SIG-M5 treated with dmso at 0.1 percent for 504 hours (cell line): ENCODE measurements around the gene LIMCH1.

ENCODE experiments used
- DNase-seq: peaks from one replicate; lab custom pipeline; 2025; ENCODE audit not compliant: unreplicated experiment; lab: John Stamatoyannopoulos, UW

The LIMCH1 gene

GRCh38 chr4:41567186-41567585, 29.2 kb downstream of the LIMCH1 start:
- no peak for DNase-seq

- DNase-seq = no peak
Observed at GRCh38 chr4:41568363-41568762, 30.4 kb downstream of the LIMCH1 start.

- DNase-seq = no peak
Observed at GRCh38 chr4:41569961-41570360, 32.0 kb downstream of the LIMCH1 start.

GRCh38 chr4:41571422-41571821, 33.5 kb downstream of the LIMCH1 start:
- no peak for DNase-seq

- DNase-seq = no peak
Observed at GRCh38 chr4:41572516-41572915, 34.6 kb downstream of the LIMCH1 start.

- DNase-seq = no peak
Observed at GRCh38 chr4:41572956-41573355, 35.0 kb downstream of the LIMCH1 start.

- no peak for DNase-seq
Observed at GRCh38 chr4:41573502-41574001, 35.6 kb downstream of the LIMCH1 start.

GRCh38 chr4:41575207-41575606, 37.2 kb downstream of the LIMCH1 start:
- DNase-seq = no peak

GRCh38 chr4:41575665-41576064, 37.7 kb downstream of the LIMCH1 start:
- DNase-seq = no peak

DNA sequence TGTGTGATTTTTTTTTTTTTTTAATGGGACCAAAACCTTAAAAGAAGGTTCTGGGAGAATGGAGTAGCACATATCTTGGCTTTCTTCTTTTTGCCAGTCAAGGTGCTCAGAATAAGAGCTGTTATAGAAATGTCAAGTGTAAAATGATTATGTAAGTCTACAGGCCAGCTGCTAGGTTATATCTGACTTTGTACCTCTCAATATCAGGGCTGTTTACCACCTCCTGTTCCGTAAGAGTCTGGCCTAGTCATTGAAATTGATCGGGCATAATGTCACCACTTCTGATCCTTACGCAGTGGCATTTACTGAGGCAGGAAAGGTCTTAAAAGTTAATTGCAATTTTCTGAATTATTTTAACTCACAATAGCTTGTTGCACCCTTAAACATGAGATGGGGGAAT, 41.1 kb downstream of the LIMCH1 start:
- no peak for DNase-seq

- DNase-seq = no peak
Observed at GRCh38 chr4:41579526-41579925, 41.6 kb downstream of the LIMCH1 start.

DNA sequence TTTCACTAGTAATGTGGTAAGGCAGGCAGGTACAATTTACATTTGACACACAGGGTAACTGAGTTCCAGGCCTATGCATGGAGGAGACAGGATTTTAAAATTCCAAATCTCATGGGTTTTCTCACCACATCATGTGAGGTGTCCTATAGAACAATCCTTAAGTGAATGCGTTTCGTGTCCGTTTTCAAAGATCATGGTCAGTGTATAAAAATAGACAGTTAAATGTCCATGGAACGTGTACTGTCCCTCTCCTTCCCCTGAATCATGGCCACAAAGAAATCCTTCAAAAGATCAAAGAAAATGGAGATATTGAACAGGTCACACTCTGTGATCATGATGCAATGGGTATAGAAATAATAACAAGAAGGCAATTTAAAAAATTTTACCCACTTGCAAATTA, 42.0 kb downstream of the LIMCH1 start:
- no peak for DNase-seq

DNA sequence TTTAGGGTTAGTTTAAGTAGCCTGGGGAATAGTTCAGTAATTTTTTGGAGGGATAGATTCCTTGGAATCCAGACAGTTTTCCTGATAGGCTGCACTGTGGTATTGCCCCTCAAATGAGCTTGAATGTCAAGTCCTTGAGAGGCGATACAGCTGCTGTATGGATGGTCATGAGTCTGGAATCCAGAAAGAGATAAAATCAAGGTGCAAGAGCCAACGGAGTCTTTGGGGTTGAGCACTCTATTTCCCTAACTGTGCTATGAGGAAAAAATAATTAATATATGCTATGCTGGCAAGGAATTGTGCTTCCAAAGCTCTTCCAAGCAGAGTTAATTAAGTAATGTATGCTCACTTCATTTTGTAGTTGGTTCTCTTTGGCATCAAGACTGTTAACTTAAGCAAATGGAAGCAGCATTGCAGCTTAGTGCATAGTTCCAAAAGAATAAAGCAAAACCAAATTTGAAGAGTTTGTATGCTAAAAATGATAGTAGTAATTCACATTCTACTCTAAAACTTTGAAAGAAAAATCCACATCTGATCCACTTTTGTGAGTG, 48.8 kb downstream of the LIMCH1 start:
- DNase-seq = no peak

- no peak for DNase-seq
Observed at GRCh38 chr4:41587286-41587685, 49.3 kb downstream of the LIMCH1 start.

GRCh38 chr4:41590591-41590990, 52.6 kb downstream of the LIMCH1 start:
- no peak for DNase-seq

DNA sequence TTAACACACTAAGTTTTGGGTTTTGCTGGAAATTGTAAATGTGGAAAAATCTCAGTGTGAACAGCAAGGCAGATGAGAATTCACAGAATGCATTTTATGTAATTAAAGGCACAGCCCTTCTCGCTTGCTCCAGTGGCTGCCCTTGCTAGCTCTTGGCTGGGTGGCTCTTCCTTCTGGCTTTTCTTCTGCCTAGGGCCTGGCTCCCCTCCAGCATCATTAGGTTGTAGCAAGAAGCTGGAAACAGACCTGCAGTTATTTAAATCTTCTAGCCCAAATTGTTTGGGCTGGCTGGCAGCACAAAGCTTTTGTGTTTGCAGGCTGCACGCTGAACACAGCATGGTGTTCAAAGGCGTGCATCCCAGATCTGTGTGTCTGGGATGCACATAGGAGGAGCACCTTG, 56.5 kb downstream of the LIMCH1 start:
- no peak for DNase-seq

GRCh38 chr4:41597494-41597893, 59.5 kb downstream of the LIMCH1 start:
- no peak for DNase-seq

- DNase-seq = no peak
Observed at GRCh38 chr4:41598580-41598979, 60.6 kb downstream of the LIMCH1 start.

DNA sequence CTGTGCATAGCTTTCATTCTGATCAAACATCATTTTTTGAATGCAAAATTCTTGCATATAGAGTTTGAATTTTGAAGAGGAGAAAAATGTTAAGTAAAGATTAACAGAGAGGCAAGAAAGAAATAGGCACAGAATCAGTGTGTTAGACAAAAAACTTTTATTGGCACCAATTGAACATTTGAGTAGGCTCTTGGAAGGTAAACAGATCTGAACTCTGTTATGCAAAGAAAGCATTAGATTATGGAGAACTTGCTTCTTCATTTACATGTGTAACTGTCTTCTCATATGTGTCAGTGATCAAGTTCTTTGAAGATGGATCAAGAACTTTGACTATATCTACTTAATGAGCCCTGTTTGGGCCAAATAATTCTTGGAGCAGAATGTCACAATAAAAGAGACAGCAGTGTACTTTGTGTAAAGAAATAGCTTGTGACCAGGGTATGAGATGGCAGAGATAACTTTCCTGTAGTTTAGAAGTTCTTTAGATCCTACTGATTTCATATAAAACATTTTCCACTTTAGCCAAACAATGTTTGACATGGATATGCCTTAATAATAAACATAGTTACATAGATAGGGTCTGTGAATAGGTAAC, 61.3 kb downstream of the LIMCH1 start:
- DNase-seq = no peak

- no peak for DNase-seq
Observed at GRCh38 chr4:41600243-41600912, 62.4 kb downstream of the LIMCH1 start.

GRCh38 chr4:41601025-41601424, 63.1 kb downstream of the LIMCH1 start:
- DNase-seq = no peak

DNA sequence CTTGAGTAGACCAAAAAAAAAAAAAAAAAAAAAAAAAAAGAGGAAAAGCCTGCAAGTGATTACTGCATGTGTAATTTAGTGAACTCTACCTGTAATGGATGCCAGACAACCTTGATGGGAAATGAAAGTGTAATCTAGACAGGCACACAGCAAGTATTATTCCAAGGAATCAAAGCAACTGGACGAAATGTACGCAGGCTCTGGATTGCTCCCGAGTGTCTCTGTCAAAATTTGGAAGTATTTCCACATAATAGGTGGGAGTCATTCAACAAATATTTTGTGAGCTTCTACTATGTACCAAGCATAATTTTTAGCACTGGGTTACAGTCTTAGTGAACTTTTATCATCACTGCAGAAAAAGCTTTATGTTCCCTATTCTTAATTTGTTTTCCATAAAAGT, 64.2 kb downstream of the LIMCH1 start:
- DNase-seq = no peak
